ENCODE results near the gene BOK. TPM values are rescaled to one million over a fixed set of nuclear protein-coding genes. Genes with fewer than 3 reads are reported as not detected.
"Not testable (repeated sequence)": the region's sequence is repeated elsewhere in the genome, so short reads cannot be mapped to it uniquely, and the experiment has no call there.

BOK gene
- total RNA-seq, 4 donors from 2014 or later, result 6.7 to 20.2 (median 15.5) TPM

- Histone ChIP-seq H3K9me3 (no peaks in the 10 kb centered on the region), H3K27ac (no peak overlapping the region), H3K4me1 (no peaks in the 10 kb centered on the region), H3K27me3 (no peaks in the 10 kb centered on the region), H3K36me3 (no peaks in the 10 kb centered on the region), H3K4me3 (no peak overlapping the region)
- DNase-seq, result no peak
- no peak for TF ChIP-seq POLR2A (IDR thresholded peaks at IDR 0.05)
Measured at GRCh38 chr2:241517297-241517696, 41.2 kb upstream of the BOK start.

- TF ChIP-seq, protein P1, sequence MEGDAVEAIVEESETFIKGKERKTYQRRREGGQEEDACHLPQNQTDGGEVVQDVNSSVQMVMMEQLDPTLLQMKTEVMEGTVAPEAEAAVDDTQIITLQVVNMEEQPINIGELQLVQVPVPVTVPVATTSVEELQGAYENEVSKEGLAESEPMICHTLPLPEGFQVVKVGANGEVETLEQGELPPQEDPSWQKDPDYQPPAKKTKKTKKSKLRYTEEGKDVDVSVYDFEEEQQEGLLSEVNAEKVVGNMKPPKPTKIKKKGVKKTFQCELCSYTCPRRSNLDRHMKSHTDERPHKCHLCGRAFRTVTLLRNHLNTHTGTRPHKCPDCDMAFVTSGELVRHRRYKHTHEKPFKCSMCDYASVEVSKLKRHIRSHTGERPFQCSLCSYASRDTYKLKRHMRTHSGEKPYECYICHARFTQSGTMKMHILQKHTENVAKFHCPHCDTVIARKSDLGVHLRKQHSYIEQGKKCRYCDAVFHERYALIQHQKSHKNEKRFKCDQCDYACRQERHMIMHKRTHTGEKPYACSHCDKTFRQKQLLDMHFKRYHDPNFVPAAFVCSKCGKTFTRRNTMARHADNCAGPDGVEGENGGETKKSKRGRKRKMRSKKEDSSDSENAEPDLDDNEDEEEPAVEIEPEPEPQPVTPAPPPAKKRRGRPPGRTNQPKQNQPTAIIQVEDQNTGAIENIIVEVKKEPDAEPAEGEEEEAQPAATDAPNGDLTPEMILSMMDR (IDR thresholded peaks at IDR 0.05), result no peak
- TF ChIP-seq POLR2A (IDR thresholded peaks at IDR 0.05), result no peak
- DNase-seq, result no peak
- Histone ChIP-seq H3K36me3 (no peaks in the 10 kb centered on the region), H3K4me1 (no peaks in the 10 kb centered on the region), H3K27ac (no peak overlapping the region), H3K9me3 (no peaks in the 10 kb centered on the region), H3K27me3 (no peaks in the 10 kb centered on the region), H3K4me3 (no peak overlapping the region)
Measured at GRCh38 chr2:241519669-241520068, 38.9 kb upstream of the BOK start.

GRCh38 chr2:241522477-241522876, 36.1 kb upstream of the BOK start:
- H3K4me1 ChIP-seq, result no peaks in the 10 kb centered on the region

GRCh38 chr2:241525818-241526780, 32.4 kb upstream of the BOK start:
- DNase-seq, H3K4me1 ChIP-seq: not testable (repeated sequence)

More at GRCh38 chr2:241522477-241522876, 36.1 kb upstream of the BOK start:
- TF ChIP-seq, protein P1 (IDR thresholded peaks at IDR 0.05), result no peak
- no peak for TF ChIP-seq POLR2A (IDR thresholded peaks at IDR 0.05)
- H3K27ac ChIP-seq, result no peak overlapping the region
- H3K9me3 ChIP-seq, result no peaks in the 10 kb centered on the region
- no peaks in the 10 kb centered on the region for H3K36me3 ChIP-seq
- no peak overlapping the region for H3K4me3 ChIP-seq
- DNase-seq, result no peak
- no peaks in the 10 kb centered on the region for H3K27me3 ChIP-seq

GRCh38 chr2:241530571-241530970, 28.0 kb upstream of the BOK start:
- H3K27ac ChIP-seq, result no peak overlapping the region
- no peaks in the 10 kb centered on the region for H3K9me3 ChIP-seq
- no peak overlapping the region for H3K4me3 ChIP-seq
- DNase-seq, result no peak
- TF ChIP-seq POLR2A (IDR thresholded peaks at IDR 0.05), result no peak
- TF ChIP-seq, protein P1 (IDR thresholded peaks at IDR 0.05), result no peak
- no peaks in the 10 kb centered on the region for H3K27me3 ChIP-seq
- H3K36me3 ChIP-seq, result no peaks in the 10 kb centered on the region
- no peaks in the 10 kb centered on the region for H3K4me1 ChIP-seq

More at GRCh38 chr2:241525818-241526780, 32.4 kb upstream of the BOK start:
- H3K27me3 ChIP-seq, H3K4me3 ChIP-seq, H3K9me3 ChIP-seq, H3K27ac ChIP-seq, H3K36me3 ChIP-seq: not testable (repeated sequence)

GRCh38 chr2:241531161-241531722, 27.3 kb upstream of the BOK start:
- TF ChIP-seq POLR2A (IDR thresholded peaks at IDR 0.05), result no peak
- TF ChIP-seq, protein P1 (IDR thresholded peaks at IDR 0.05), result no peak
- no peaks in the 10 kb centered on the region for H3K36me3 ChIP-seq
- H3K4me1 ChIP-seq, result no peaks in the 10 kb centered on the region
- no peak overlapping the region for H3K27ac ChIP-seq
- no peaks in the 10 kb centered on the region for H3K27me3 ChIP-seq
- H3K4me3 ChIP-seq, result no peak overlapping the region
- no peak for DNase-seq
- H3K9me3 ChIP-seq, result no peaks in the 10 kb centered on the region
